ENCODE data around the gene UHRF1.
A peak's percentile ranks its signal among the peaks of the same experiment; 100 is the strongest.
"Not testable (repeated sequence)": the region's sequence is repeated elsewhere in the genome, so short reads cannot be mapped to it uniquely, and the experiment has no call there.

The UHRF1 gene

GRCh38 chr19:4938461-4938860, 29.2 kb downstream of the UHRF1 start:
- DNase-seq, result not testable (repeated sequence)

GRCh38 chr19:4939466-4939865, 30.2 kb downstream of the UHRF1 start:
- DNase-seq, result no peak

DNA sequence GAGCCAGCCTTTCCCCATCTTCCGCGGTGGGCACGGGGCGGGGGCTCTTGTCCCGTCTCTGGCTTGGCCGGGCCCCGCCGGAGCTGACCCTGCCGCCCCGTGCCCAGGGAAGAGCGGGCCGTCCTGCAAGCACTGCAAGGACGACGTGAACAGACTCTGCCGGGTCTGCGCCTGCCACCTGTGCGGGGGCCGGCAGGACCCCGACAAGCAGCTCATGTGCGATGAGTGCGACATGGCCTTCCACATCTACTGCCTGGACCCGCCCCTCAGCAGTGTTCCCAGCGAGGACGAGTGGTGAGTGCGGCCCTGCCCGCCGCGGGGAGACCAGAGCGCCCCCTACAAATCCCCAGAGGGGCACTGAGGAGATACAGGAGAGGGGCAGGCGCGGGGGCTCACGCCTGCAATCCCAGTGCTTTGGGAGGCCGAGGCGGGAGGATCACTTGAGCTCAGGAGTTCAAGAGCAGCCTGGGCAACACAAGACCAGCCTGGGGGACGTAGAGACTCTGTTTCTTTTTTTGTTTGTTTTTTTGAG, 32.4 kb downstream of the UHRF1 start:
- DNase-seq, result not testable (repeated sequence)

GRCh38 chr19:4950650-4951049, 41.3 kb downstream of the UHRF1 start:
- not testable (repeated sequence) for DNase-seq

DNA sequence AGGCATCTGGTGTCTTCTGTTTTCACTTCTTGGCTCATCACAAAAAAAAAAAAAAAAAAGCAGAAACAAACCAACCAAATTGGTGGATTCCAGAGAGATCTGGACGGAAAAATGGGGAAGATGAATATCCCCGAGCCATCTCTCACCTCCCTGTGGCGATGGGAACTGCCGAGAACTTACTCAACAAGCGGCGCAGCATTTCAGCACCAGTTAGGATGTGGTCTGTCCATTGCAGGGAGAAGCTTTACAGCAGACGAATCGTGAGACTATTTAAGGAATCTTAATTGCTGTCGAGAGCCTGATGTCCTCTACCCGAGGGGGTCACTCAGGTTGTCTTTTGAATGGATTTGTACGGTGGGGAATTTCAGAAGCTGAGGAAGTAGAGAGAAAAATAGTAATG, 42.4 kb downstream of the UHRF1 start:
- DNase-seq, result no peak

DNA sequence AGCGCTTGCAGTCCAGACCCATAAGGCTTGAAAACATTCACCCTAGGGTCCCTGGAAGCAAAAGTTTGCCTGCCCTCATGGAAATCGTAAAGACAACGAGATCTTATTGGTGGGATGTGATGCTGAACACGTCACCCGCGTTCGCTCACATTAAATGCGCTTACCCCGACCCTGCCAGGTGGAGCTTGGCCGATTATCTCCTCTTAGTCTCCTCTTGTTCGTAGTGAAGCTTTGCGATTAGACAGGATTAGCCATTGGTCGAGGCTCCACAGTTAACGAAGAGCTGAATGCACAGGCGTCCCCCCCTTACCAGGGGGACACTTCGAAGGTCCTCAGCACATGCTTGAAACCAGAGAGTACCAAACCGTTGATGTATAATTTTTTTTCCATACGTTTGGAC, 43.6 kb downstream of the UHRF1 start:
- no peak for DNase-seq

DNA sequence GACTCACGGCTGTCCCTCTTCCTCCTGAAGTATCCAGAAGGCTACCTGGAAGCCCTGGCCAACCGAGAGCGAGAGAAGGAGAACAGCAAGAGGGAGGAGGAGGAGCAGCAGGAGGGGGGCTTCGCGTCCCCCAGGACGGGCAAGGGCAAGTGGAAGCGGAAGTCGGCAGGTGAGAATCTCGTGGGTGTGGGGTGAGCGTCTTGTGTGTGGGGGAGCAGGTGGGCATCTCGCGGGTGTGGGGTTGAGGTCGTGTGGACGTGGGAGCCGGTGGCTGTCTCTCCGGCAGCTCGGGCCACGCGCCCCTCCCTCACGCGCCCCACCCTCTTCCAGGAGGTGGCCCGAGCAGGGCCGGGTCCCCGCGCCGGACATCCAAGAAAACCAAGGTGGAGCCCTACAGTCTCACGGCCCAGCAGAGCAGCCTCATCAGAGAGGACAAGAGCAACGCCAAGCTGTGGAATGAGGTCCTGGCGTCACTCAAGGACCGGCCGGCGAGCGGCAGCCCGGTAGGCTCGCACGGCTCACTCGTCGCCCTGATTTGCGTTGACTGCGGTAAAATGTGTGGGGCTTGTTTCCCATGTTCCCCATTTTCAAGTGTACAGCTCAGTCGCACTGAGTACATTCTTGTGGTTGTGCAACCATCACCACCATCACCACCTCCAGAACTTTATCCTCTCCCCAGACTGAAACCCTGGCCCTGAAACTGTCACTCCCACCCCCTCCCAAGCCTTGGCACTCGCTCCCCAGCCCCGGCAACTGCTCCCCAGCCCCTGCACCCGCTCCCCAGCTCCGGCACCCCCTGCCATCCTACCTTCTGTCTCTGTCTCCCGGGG, 45.2 kb downstream of the UHRF1 start:
- DNase-seq, result not testable (repeated sequence)

- DNase-seq, result no peak
Observed at GRCh38 chr19:4955274-4955673, 46.0 kb downstream of the UHRF1 start.

DNA sequence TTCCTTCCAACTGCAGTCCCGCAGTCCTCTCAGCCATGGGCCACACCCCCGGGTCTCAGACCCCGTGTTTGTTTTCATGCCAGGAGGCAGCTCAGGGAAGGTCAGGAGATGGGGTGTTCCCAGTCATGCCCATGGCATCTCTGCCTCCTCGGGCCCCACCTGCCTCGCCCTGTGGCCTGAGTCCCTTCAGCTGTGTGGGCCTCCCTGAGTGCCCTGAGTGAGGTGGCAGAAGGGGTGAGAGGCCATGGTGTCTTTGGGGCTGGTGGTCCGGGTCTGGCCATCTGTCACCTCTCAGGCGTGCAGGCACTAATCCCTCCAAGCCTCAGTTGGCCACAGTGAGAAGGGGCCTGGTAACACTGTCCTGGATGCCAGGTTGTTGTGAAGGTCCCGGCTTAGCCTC, 48.7 kb downstream of the UHRF1 start:
- no peak for DNase-seq

- no peak for DNase-seq
Observed at GRCh38 chr19:4962085-4962619, 52.9 kb downstream of the UHRF1 start.

DNA sequence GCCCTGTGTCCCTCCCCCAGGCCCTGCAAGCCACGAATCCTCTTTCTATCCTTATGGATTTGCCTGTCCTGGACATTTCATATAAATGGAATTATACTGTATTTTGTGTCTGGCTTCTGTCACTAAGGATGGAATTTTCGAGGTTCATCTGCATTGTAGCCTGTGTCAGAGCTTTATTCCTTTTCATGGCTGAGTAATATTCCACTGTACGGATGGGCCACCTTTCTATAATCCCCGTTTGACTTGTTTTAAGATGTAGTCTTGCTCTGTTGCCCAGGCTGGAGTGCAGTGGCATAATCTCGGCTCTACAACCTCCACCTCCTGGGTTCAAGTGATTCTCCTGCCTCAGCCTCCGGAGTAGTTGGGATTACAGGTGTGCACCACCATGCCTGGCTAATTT, 55.8 kb downstream of the UHRF1 start:
- no peak for DNase-seq

DNA sequence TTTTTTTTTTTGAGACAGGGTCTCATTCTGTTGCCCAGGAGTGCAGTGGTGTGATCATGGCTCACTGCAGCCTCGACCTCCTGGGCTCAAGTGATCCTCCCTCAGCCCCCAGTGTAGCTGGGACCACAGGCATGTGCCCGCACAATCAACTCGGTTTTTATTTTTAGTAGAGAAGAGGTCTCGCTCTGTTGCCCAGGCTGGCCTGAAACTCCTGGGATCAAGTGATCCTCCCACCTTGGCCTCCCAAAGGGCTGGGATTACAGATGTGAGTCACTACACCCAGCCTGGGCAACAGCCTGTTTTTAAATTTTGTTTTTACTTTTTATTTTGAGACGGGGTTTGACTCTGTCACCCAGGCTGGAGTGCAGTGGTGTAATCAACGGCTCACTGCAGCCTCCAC, 57.3 kb downstream of the UHRF1 start:
- no peak for DNase-seq

DNA sequence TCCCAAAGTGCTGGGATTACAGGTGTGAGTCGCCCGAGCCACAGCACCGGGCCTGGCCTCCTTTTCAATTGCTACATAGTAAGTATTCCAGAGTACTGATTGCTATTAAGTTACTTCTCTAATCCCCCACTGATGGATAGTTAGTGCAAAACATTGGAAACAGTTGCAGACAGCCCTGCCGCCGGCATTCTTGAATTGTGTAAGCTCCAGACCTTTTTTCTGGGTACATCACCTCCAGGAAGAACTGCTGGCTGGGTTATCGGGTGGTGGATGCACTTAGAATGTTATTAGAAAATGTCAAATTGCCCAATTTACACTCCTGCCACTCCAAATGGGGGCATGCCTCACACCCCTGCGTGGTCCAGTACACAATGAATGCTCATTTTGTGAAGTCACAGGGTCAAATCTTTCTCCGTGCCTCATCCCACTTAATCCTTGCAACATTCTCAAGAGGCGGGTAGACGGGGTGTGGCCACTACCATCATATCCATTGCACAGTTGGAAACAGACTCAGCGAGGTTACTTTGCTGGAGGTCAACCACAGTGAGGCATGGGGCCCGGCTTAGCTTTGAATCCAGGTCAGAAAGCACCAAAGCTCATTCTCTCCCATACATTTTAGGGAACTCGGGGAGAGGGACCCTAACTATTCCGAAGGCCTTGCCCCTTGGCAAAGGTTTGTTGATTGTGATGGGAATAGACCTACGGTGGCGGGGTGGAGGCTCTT, 58.6 kb downstream of the UHRF1 start:
- DNase-seq, result no peak

GRCh38 chr19:4968462-4969291, 59.4 kb downstream of the UHRF1 start, which contains the start of gene KDM4B:
Gene KDM4B (plus strand): TSS chr19:4969113. CDS start chr19:5032891, 63,778 bp downstream.
- peak; percentile 99 for DNase-seq

DNA sequence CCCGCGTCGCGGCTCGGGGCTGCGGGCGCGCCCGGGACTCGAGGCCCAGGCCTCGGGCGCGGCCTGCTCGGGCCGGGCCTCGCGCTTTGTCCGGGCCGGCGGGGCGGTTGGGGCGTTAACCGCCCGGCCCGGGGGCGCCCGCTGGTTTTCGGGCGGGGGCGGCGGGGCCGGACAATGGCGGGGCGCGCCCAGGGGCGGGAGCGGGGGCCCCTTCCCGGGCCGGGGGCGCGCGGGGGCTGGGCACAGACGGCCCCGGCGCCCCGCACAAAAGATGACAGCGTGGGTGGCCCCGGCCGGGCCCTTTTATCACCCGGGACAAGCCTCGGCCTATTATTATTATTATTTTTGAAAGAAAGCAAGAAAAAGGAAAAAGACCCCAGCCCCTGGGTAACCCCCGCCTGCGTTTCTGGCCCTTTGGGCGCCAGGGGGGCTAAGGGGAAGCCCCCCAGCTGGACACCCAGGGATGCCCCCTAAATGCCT, 60.0 kb downstream of the UHRF1 start:
- DNase-seq, result no peak

- no peak for DNase-seq
Observed at GRCh38 chr19:4969772-4970531, 60.7 kb downstream of the UHRF1 start.

DNA sequence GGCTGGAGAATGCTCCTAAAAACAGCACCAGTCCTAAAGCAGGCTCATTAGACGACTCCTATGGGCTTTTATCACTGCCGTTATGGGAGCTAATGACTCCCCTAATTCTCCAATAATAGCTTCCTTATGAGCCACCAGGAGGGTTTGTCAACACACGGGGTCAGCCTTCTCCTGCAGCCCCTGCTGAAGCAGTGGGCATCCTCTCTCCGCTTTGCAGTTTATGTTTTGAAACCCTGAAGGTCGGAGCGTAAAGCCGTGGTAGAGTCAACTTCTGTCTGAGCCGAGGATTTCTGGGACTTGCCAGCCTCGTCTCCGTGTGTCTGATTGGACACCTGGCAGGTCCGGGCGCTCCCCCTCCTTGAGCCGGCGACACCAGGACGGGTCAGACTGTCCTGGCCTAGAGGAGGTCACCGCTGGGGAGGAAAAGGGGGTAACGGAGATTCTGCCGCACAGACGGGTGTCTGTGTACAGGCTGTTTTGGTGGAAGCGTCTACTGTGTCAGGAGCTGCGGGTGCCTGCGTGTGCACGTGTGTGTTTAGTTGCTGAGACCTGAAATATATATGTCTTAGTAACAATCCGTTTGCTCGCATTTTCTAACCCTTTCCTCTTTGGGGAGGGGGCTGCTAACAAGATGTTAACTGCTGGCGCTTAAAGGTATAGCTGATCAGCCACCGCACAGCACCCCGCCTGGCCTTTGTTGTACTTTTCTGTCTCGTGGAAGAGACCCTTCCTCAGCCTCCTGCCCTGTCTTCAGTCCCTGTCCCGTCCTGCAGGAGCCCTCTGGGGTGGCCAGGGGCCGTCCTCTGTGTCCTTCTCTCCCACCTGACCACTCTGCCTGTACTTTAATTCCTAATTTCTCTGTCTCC, 61.5 kb downstream of the UHRF1 start:
- peak; percentile 14 for DNase-seq

- peak; percentile 62 for DNase-seq
Observed at GRCh38 chr19:4971424-4971793, 62.1 kb downstream of the UHRF1 start.

DNA sequence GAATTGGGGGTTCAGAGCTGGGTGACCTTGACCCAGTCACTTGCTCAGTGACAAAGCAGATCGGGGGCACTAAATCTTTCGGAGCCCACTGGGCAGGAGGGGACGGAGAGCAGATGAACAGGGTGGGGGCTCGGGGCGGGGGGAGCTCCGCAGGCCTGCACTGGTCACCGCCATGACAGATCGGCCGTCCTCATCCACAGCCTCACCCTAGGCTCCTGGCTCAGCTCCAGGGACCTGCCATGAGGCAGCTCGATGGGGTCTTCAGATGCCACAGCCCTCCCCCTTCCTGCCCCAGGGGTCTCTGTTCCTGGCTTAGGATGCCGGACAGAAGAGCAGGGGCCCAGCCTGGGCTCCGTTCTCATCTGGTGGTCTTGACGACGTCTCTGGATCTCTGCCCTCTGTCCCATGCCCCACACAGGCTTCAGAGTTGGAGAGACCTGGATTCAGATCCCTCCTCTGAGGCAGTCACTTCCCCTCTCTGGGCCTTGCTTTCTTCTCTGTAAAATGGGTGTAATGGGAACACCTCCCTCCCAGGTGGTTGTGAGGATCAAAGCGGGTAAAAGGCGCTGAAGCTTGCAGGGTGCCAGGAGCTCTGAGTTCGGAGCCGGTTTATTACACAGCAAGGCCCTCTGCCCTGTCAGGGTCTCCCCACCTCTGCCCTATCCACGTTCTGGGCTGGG, 62.7 kb downstream of the UHRF1 start:
- DNase-seq, result no peak
